GM10266 (cell line): Measurements from ENCODE around the gene ZNF398.

Experiments
- DNase-seq: peaks from one replicate; pipeline ENCODE4 v3.0.0; 2012; ENCODE audit errors: extremely low spot score
- CTCF ChIP-seq: IDR thresholded peaks from 2 replicates; pipeline ENCODE4 v1.5.1; 2012; ENCODE audit warnings: mild to moderate bottlenecking, low read depth; ENCODE audit not compliant: control insufficient read depth, insufficient read depth; ENCODE audit errors: missing control alignments

Gene ZNF398

GRCh38 chr7:149147072-149147751, at the start of gene ZNF398:
TSS of gene ZNF398 (plus strand) at chr7:149147453. CDS start at chr7:149147743, 290 bp downstream.
- DNase-seq, result peak; percentile 95
- TF ChIP-seq CTCF, result peak; percentile 73

- no peak for TF ChIP-seq CTCF
- no peak for DNase-seq
Measured at GRCh38 chr7:149099058-149099457, 48.2 kb upstream of the ZNF398 start.

GRCh38 chr7:149100821-149101220, 46.4 kb upstream of the ZNF398 start:
- no peak for TF ChIP-seq CTCF
- DNase-seq, result no peak

GRCh38 chr7:149102666-149103065, 44.6 kb upstream of the ZNF398 start:
- DNase-seq, result no peak
- TF ChIP-seq CTCF, result no peak

- no peak for DNase-seq
- TF ChIP-seq CTCF, result no peak
Measured at GRCh38 chr7:149103424-149103823, 43.8 kb upstream of the ZNF398 start.

GRCh38 chr7:149104214-149104613, 43.0 kb upstream of the ZNF398 start:
- TF ChIP-seq CTCF, result no peak
- DNase-seq, result no peak

GRCh38 chr7:149104749-149105148, 42.5 kb upstream of the ZNF398 start:
- TF ChIP-seq CTCF, result no peak
- no peak for DNase-seq
